Esophagus squamous epithelium (tissue), 4 donors: ENCODE results near the gene RSPH1.

Experiments
- CTCF ChIP-seq, 6 experiments: fragments of 450-650 bp in 4 of 6; fragments of 200-600 bp in 2 of 6; sonication (generic) in 2 of 6; IDR thresholded peaks; one replicate each; pipeline ENCODE4 v1.5.1; 2016 to 2019; ENCODE audit warnings: antibody characterized with exemption in 6 of 6, mild to moderate bottlenecking in 4 of 6, moderate library complexity in 4 of 6
- POLR2A ChIP-seq, 4 donors: fragments of 450-650 bp; IDR thresholded peaks; one replicate each; pipeline ENCODE4 v1.6.1; 2017; ENCODE audit warnings: antibody characterized with exemption in 4 of 4, mild to moderate bottlenecking in 4 of 4, moderate library complexity in 3 of 4

DNA sequence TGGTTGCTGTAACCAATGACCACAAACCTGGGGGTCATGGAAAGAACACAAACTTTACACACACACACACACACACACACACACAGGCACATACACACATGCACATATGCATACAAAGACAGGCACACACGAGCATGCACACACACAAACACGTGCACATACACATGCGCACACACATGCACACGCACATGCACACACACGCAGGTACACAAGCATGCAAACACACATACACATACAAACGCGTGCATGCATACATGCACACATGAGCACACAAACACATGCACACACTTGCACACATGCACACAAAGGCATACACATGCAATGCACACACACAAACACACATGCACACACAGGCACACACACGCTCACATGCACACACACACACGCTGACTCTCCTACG, 48.3 kb downstream of the RSPH1 start:
- TF ChIP-seq CTCF (IDR thresholded peaks at IDR 0.05) = no peak
- TF ChIP-seq POLR2A (IDR thresholded peaks at IDR 0.05) = no peak
